Spleen (tissue), 11 donors: ENCODE measurements around the gene SPATA20. TPM values are rescaled to one million over a fixed set of nuclear protein-coding genes. Genes with fewer than 3 reads are reported as not detected.

Experiments
- DNase-seq: peaks from one replicate; pipeline ENCODE4 v3.0.0-alpha.2; 2020
- H3K27ac ChIP-seq, 8 donors: fragments of 200-600 bp; sonication (generic) in 7 of 8; 1 replicate in 4 of 8; 2 replicates in 4 of 8; pipeline versions ENCODE4 v1.5.0 to v1.8.0; 2016 to 2021; ENCODE audit warnings: inconsistent platforms in 4 of 8, mild to moderate bottlenecking in 4 of 8, moderate library complexity in 1 of 8
- H3K27me3 ChIP-seq, 7 donors: fragments of 200-600 bp; sonication (generic) in 6 of 7; replicated peaks in 1 of 7; 1 replicate in 4 of 7; 2 replicates in 3 of 7; pipeline versions ENCODE4 v1.5.0 to v1.8.0; 2016 to 2021; ENCODE audit warnings: inconsistent platforms in 3 of 7, mild to moderate bottlenecking in 1 of 7
- H3K36me3 ChIP-seq, 6 donors: fragments of 200-600 bp; sonication (generic) in 5 of 6; 1 replicate in 4 of 6; 2 replicates in 2 of 6; pipeline versions ENCODE4 v1.5.0 to v1.8.0; 2016 to 2021; ENCODE audit warnings: inconsistent platforms in 2 of 6
- H3K4me1 ChIP-seq, 6 donors: fragments of 200-600 bp; sonication (generic) in 5 of 6; 1 replicate in 3 of 6; 2 replicates in 3 of 6; pipeline versions ENCODE4 v1.5.0 to v1.8.0; 2016 to 2021; ENCODE audit warnings: inconsistent platforms in 3 of 6
- H3K4me3 ChIP-seq, 8 donors: fragments of 200-600 bp; sonication (generic) in 7 of 8; 1 replicate in 4 of 8; 2 replicates in 4 of 8; pipeline versions ENCODE4 v1.5.0 to v1.8.0; 2016 to 2021; ENCODE audit warnings: inconsistent platforms in 4 of 8, mild to moderate bottlenecking in 4 of 8, moderate library complexity in 2 of 8
- H3K9me3 ChIP-seq, 8 donors: fragments of 200-600 bp; sonication (generic) in 7 of 8; 1 replicate in 4 of 8; 2 replicates in 4 of 8; pipeline versions ENCODE4 v1.5.0 to v1.8.0; 2016 to 2021; ENCODE audit warnings: inconsistent platforms in 4 of 8
- POLR2A ChIP-seq, 3 donors: fragments of 450-650 bp; IDR thresholded peaks; one replicate each; pipeline ENCODE4 v1.5.1; 2017; ENCODE audit warnings: antibody characterized with exemption in 3 of 3, mild to moderate bottlenecking in 1 of 3
- POLR2AphosphoS5 ChIP-seq, 3 donors: sonication (generic); formaldehyde crosslinking; IDR thresholded peaks; one replicate each; pipeline ENCODE4 v1.5.1; 2017; ENCODE audit warnings: antibody characterized with exemption in 3 of 3
- WGBS, 5 donors: extraction: QIAGEN DNeasy Blood & Tissue Kit in 3 of 5; methylation state at CpG; one replicate each; pipeline versions ENCODE4 v1.1.5 to v1.1.7; 2013 to 2018; 5-methylcytosine and 5-hydroxymethylcytosine counted together
- intact Hi-C: fragments of 100-400 bp; cut with DNase I; formaldehyde crosslinking; loops from one replicate; pipeline ENCODE4 v1.15.0; 2023; ENCODE audit warnings: low total_unique reads
- polyA plus RNA-seq, 3 donors: library from polyadenylated mRNA; stranded (reverse); fragments of 200-250 nt; gene quantifications; one replicate each; pipeline ENCODE4 v1.2.1, GENCODE V29; 2013
- total RNA-seq, 7 donors: library from RNA; depleted of rRNA in 3 of 7; stranded (reverse); fragments of >200 nt in 3 of 7; fragmentation: NEBNext Ultra II Directional in 4 of 7; extraction: Animal tissue kit (Norgen Biotek cat#: 25700) in 4 of 7; gene quantifications; one replicate each; pipeline versions ENCODE4 v1.1.0 to v1.2.1, GENCODE V29; 2016 to 2021
- TF ChIP-seq, protein P1 (sequence below), 11 experiments: fragments of 200-600 bp in 7 of 11; fragments of 450-650 bp in 4 of 11; sonication (generic) in 4 of 11; IDR thresholded peaks in 8 of 11; conservative IDR thresholded peaks in 3 of 11; 1 replicate in 7 of 11; 2 replicates in 4 of 11; pipeline versions ENCODE4 v1.4.0 to v1.8.0; 2016 to 2021; ENCODE audit warnings: antibody characterized with exemption in 11 of 11, inconsistent platforms in 4 of 11, mild to moderate bottlenecking in 1 of 11
- donor health status: healthy with polysubstance abuse.
- donor health status: DM: no; HTN: no; CAD: no; lungs with moderate emphysema.
- donor health status: DM: no; HTN: no; CAD: no.
- donor health status: Bipolar disorder and iron deficiency.
- donor health status: healthy.
- donor health status: DM: no; HTN: no; CAD: no.
- donor health status: DM: yes; HTN: yes; CAD: no.

SPATA20 gene
- total and polyA plus RNA-seq, 10 donors, result 14.9 to 128 (median 57.1) TPM

DNA sequence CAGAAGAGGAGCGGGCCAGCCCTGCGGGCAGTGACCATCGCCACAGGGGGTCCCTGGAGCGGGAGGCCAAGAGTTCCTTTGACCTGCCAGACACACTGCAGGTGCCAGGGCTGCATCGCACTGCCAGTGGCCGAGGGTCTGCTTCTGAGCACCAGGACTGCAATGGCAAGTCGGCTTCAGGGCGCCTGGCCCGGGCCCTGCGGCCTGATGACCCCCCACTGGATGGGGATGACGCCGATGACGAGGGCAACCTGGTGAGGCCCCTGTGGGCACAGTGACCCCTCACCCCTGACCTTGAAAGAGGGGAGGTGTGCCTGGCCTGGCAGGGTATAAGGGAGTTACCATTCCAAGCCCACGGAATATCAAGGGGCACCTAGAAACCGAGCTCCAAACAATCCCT, 52.6 kb downstream of the SPATA20 start:
- Histone ChIP-seq H3K36me3 (no peaks in the 10 kb centered on the region), H3K9me3 (no peaks in the 10 kb centered on the region), H3K27me3 (peaks cover 0 to 45% (median 0%) of the 10 kb centered on the region in 7 donors), H3K4me3 (no peak overlapping the region), H3K27ac (no peak overlapping the region), H3K4me1 (peaks cover 0 to 10% (median 8%) of the 10 kb centered on the region in 6 donors)
- intact Hi-C loops, result no loop called here
- TF ChIP-seq POLR2A (IDR thresholded peaks at IDR 0.05) (no peak), POLR2AphosphoS5 (IDR thresholded peaks at IDR 0.05) (no peak)
- TF ChIP-seq, protein P1, sequence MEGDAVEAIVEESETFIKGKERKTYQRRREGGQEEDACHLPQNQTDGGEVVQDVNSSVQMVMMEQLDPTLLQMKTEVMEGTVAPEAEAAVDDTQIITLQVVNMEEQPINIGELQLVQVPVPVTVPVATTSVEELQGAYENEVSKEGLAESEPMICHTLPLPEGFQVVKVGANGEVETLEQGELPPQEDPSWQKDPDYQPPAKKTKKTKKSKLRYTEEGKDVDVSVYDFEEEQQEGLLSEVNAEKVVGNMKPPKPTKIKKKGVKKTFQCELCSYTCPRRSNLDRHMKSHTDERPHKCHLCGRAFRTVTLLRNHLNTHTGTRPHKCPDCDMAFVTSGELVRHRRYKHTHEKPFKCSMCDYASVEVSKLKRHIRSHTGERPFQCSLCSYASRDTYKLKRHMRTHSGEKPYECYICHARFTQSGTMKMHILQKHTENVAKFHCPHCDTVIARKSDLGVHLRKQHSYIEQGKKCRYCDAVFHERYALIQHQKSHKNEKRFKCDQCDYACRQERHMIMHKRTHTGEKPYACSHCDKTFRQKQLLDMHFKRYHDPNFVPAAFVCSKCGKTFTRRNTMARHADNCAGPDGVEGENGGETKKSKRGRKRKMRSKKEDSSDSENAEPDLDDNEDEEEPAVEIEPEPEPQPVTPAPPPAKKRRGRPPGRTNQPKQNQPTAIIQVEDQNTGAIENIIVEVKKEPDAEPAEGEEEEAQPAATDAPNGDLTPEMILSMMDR (IDR thresholded peaks at IDR 0.05 in 8 of 11, conservative IDR thresholded peaks at IDR 0.05 in 3 of 11), result no peak
- WGBS, 5 donors, result 84 to 91% (median 91%) methylated on average over 6 to 15 of the region's 15 CpGs
- DNase-seq, result no peak

DNA sequence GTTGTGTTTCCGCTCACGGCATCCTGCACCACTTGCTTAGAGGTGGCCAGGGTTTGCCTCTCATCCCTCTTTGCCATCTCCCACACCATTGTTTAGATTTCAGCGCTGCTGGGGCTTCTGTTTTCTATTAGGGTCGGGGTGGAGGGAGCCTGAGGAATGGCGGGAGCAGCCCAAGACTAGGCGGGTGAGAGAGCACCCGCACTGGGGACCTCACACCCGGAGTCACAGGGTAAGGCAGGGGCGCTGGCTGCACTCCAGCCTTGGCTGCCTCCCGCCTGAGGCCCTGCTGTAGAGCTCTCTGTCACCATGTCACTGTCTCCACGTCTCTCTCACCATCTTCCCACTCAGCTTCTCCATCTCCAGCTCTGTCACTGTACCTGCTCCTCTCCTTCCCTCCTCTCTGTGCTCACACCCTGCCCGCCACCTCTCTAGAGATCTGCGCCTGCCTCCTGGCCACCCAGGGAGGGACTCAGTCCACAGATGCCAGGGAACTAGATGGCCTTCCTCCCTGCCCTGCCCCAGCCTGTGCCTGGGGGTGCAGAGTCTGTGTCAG, 54.9 kb downstream of the SPATA20 start:
- Histone ChIP-seq H3K27ac (no peak overlapping the region), H3K4me3 (no peak overlapping the region), H3K9me3 (no peaks in the 10 kb centered on the region), H3K4me1 (peaks cover 0 to 17% (median 13%) of the 10 kb centered on the region in 6 donors), H3K36me3 (no peaks in the 10 kb centered on the region), H3K27me3 (peaks cover 0 to 63% (median 0%) of the 10 kb centered on the region in 7 donors)
- WGBS, 5 donors, result 75 to 87% (median 81%) methylated on average over 13 of the region's 13 CpGs
- intact Hi-C loops, result no loop called here
- DNase-seq, result no peak
- TF ChIP-seq POLR2A (IDR thresholded peaks at IDR 0.05) (no peak), POLR2AphosphoS5 (IDR thresholded peaks at IDR 0.05) (no peak)
- TF ChIP-seq, protein P1 (IDR thresholded peaks at IDR 0.05 in 8 of 11, conservative IDR thresholded peaks at IDR 0.05 in 3 of 11), result no peak

DNA sequence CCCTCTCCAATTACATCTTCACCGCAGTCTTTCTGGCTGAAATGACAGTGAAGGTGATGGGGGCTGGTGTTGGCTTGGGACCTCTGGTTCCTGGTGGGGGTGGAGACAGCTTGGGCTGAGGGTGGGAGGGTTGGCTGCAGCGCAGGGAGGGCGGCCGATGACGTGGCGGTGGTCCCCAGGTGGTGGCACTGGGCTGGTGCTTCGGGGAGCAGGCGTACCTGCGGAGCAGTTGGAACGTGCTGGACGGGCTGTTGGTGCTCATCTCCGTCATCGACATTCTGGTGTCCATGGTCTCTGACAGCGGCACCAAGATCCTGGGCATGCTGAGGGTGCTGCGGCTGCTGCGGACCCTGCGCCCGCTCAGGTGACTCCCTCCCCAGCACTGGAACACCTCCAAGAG, 55.9 kb downstream of the SPATA20 start:
- Histone ChIP-seq H3K27ac (no peak overlapping the region), H3K36me3 (no peaks in the 10 kb centered on the region), H3K9me3 (no peaks in the 10 kb centered on the region), H3K27me3 (peaks cover 0 to 70% (median 0%) of the 10 kb centered on the region in 7 donors), H3K4me3 (no peak overlapping the region), H3K4me1 (peaks cover 0 to 17% (median 13%) of the 10 kb centered on the region in 6 donors)
- TF ChIP-seq POLR2AphosphoS5 (IDR thresholded peaks at IDR 0.05) (no peak), POLR2A (IDR thresholded peaks at IDR 0.05) (no peak)
- TF ChIP-seq, protein P1 (IDR thresholded peaks at IDR 0.05 in 8 of 11, conservative IDR thresholded peaks at IDR 0.05 in 3 of 11), result no peak
- intact Hi-C loops, result no loop called here
- 81 to 93% (median 91%) methylated on average over 3 to 18 of the region's 18 CpGs for WGBS, 5 donors
- DNase-seq, result no peak

DNA sequence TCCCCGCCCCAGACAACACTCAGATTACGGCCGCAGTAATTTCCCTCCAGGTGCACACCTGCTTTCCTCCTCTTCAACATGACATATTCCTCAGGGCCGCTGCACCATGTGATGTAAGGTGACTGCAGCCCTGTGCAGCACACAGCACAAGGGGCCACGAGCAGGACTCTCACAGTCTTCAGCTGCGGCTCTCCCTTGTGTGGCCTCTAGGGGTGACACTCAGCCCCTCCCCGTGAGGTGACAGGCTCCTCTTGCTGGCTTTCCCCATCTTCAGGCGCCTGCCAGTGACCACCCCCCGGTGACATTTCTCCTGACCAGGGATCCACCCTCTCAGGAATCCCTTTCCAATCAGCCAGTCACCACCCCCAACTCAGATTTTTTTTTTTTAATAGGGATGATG, 56.4 kb downstream of the SPATA20 start:
- Histone ChIP-seq H3K4me1 (peaks cover 0 to 17% (median 13%) of the 10 kb centered on the region in 6 donors), H3K27ac (no peak overlapping the region), H3K27me3 (peaks cover 0 to 74% (median 0%) of the 10 kb centered on the region in 7 donors), H3K36me3 (no peaks in the 10 kb centered on the region), H3K9me3 (no peaks in the 10 kb centered on the region), H3K4me3 (no peak overlapping the region)
- intact Hi-C loops, result no loop called here
- TF ChIP-seq, protein P1 (IDR thresholded peaks at IDR 0.05 in 8 of 11, conservative IDR thresholded peaks at IDR 0.05 in 3 of 11), result peak in 1 of 11 experiments; percentile 15
- no peak for TF ChIP-seq POLR2AphosphoS5 (IDR thresholded peaks at IDR 0.05)
- DNase-seq, result no peak
- 50 to 81% (median 69%) methylated on average over 9 of the region's 9 CpGs for WGBS, 5 donors
